AG04449 (cell line): ENCODE measurements around the gene CDC27.

Experiments used
- CTCF ChIA-PET: fragments of 350-600 bp; formaldehyde crosslinking; extraction: SDS; loops from one replicate; lab custom pipeline; 2021; ENCODE audit warnings: antibody characterized with exemption; lab: Yijun Ruan, JAX
- POLR2A ChIA-PET: fragments of 400-600, 350-600 bp; formaldehyde crosslinking; extraction: SDS; loops from one replicate; lab custom pipeline; 2020; ENCODE audit warnings: antibody characterized with exemption, inconsistent platforms; lab: Yijun Ruan, JAX
- DNase-seq: peaks from one replicate; pipeline ENCODE4 v3.0.0-alpha.2; 2010; ENCODE audit warnings: low read depth, low spot score
- H3K4me3 ChIP-seq: 2 replicates; pipeline ENCODE4 v1.5.1; 2011; ENCODE audit warnings: low read depth, mild to moderate bottlenecking, control low read depth, low read length
- TF ChIP-seq, protein P1 (sequence below): IDR thresholded peaks from one replicate; pipeline ENCODE4 v1.5.1; 2011; ENCODE audit warnings: mild to moderate bottlenecking, moderate library complexity, low read length, control low read depth, inconsistent platforms; ENCODE audit not compliant: insufficient read depth; ENCODE audit errors: missing control alignments

Gene CDC27

DNA sequence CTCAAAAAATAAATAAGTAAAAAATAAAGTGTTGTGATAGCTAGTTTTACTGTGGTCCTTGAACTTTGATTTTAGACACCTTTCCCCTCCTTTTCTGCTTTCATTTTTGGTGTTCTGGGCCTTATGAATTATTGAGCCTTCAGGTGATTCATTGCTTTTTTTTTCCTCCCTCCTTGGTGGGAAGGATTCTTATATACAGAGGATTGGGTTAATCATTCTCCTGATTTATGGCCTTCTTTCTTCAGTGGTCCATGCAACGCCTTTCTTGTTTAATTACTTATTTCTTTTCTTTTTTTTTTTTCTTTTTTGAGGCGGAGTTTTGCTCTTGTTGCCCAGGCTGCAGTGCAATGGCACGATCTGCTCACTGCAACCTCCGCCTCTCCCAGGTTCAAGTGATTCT, 12.1 kb upstream of the CDC27 start:
- ChIA-PET CTCF (interaction anchor here (1.9 kb wide), 1 partner anchor 11 kb away, joined by 4 read pairs; no protein-coding TSS in a partner anchor), POLR2A (no interaction called here)
- TF ChIP-seq, protein P1, sequence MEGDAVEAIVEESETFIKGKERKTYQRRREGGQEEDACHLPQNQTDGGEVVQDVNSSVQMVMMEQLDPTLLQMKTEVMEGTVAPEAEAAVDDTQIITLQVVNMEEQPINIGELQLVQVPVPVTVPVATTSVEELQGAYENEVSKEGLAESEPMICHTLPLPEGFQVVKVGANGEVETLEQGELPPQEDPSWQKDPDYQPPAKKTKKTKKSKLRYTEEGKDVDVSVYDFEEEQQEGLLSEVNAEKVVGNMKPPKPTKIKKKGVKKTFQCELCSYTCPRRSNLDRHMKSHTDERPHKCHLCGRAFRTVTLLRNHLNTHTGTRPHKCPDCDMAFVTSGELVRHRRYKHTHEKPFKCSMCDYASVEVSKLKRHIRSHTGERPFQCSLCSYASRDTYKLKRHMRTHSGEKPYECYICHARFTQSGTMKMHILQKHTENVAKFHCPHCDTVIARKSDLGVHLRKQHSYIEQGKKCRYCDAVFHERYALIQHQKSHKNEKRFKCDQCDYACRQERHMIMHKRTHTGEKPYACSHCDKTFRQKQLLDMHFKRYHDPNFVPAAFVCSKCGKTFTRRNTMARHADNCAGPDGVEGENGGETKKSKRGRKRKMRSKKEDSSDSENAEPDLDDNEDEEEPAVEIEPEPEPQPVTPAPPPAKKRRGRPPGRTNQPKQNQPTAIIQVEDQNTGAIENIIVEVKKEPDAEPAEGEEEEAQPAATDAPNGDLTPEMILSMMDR, result no peak
- DNase-seq, result no peak
- no peak overlapping the region for H3K4me3 ChIP-seq

DNA sequence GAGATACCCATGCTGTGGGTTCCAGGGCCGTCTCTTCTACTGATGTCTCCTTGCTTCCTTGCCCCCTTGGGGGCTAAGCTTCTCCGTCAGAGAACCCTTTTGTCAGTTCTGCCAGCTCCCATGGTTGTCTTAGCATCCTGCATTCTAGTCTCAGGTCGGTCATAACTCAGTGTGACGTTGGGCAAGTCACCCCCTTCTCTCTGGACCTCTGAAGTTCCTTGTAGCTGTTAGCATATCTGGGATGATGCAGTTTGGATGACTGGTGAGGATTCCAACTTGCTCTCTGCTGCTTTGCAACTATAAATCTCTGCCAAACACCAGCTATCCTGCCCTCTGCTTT, 11.2 kb upstream of the CDC27 start:
- DNase-seq, result no peak
- no peak overlapping the region for H3K4me3 ChIP-seq
- POLR2A ChIA-PET, result no interaction called here
- TF ChIP-seq, protein P1, result no peak
- CTCF ChIA-PET, result interaction anchor here (0.9 to 1.9 kb wide), 2 partner anchors 10 to 20 kb away, joined by 4 read pairs; no protein-coding TSS in a partner anchor

DNA sequence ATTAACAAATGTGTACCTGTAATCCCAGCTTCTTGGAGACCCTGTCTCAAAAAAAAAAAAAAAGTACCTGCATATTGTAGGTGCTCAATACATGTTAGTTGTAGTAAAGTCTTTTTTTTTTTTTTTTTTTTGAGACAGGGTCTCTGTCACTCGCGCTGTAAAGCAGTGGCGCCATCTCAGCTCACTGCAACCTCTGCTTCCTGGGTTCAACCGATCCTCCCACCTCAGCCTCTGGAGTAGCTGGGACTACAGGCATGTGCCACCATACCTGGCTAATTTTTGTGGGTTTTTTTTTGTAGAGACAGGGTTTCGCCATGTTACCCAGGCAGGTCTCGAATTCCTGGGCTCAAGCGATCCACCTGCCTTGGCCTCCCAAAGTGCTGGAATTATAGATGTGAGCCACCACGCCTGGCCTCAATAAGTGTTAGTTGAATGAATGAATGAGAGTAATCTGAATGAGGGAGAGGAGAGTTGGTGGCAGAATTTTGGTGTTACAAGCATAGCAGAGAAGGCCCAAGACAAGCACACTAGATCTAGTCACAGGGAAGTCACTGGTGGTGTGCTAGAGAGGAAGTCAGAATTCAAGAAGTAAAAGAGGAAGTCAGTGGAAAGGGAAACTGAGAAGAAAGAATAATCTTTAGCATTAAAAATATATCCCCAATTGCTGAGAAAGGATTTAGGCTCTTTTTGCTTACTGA, 10.7 kb upstream of the CDC27 start:
- H3K4me3 ChIP-seq, result no peak overlapping the region
- ChIA-PET POLR2A (no interaction called here), CTCF (interaction anchor here (0.9 to 1.9 kb wide), 3 partner anchors 9 to 29 kb away, joined by 3 to 4 read pairs (median 4); no protein-coding TSS in a partner anchor)
- no peak for DNase-seq
- TF ChIP-seq, protein P1, result no peak

DNA sequence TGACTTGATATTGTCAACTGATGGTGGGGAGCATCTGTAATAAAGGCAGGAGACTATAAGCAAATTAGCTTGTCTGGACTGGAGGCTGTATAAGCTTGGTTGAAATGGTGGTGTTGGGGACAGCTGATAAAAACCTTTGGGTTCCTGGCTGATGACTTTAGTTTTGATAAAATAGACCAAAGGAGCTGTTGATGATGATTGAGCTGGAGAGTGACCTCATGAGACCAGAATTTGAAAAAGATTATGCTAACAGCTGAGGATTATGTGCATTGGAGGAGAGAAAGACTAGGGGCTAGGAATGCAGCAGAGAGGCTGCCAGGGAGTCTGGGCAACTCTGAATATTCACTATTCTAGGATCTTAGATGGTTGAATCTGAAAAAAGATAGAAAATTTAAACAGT, 8.7 kb upstream of the CDC27 start:
- no peak overlapping the region for H3K4me3 ChIP-seq
- TF ChIP-seq, protein P1, result no peak
- DNase-seq, result no peak
- POLR2A ChIA-PET, result interaction anchor here (1.1 kb wide), 1 partner anchor 8 kb away, joined by 4 read pairs; the partner anchor contains the start of gene CDC27
- CTCF ChIA-PET, result interaction anchor here (0.9 to 1.7 kb wide), 3 partner anchors 9 to 118 kb away, joined by 4 to 5 read pairs (median 4); partner anchors contain the start of gene CDC27

DNA sequence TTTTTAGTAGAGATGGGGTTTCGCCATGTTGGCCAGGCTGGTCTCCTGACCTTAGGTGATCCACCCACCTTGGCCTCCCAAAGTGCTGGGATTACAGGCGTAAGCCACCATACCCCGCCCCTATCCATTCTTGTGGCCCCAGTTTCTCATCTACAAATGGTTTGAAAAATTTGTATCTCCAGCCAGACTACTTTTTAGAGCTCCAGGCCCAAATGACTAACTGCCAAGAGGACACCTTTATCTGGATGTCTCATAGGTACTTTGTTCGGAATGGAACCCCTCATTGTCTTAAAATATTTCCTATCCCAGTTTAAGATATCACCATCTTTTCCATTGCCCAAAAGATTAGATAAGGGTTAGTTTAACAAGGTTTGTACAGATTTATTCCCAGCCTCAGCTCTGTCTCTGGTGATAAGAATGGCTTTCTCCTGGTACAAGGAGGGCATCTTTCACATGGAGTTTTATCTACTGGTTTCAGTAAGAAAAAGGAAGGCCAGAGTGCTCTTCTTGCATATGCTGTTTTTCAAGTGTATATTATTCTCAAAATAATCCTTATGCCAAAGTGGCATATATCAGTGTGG, 4.9 kb upstream of the CDC27 start:
- DNase-seq, result no peak
- TF ChIP-seq, protein P1, result no peak
- ChIA-PET CTCF (no interaction called here), POLR2A (no interaction called here)
- H3K4me3 ChIP-seq, result no peak overlapping the region

DNA sequence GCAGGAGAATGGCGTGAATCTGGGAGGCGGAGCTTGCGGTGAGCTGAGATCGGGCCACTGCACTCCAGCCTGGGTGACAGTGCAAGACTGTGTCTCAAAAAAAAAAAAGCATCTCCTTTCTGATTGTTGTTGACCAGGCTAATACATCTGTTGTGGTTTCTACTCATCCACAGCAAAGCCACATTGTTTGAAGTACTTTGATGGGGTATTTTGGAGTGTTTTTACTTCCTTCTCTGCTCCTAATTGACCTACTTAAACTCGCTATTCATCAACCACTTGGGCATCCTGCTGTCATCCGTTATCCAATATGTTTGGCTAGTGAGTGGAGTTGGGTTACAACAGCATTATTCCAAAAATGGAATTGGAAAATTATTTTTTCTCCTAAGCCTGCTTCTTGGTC, 3.5 kb upstream of the CDC27 start:
- DNase-seq, result no peak
- TF ChIP-seq, protein P1, result no peak
- no peak overlapping the region for H3K4me3 ChIP-seq
- CTCF ChIA-PET, result interaction anchor here (1.2 kb wide), 1 partner anchor 123 kb away, joined by 3 read pairs; no protein-coding TSS in a partner anchor
- POLR2A ChIA-PET, result no interaction called here
